Stimulated activated CD8-positive, alpha-beta memory T cell treated with anti-CD3 and anti-CD28 coated beads, Interleukin-4, amount 100 ng/mL, for 48 hours (primary cell): ENCODE results near the gene MLN.

Experiments
- DNase-seq: peaks from one replicate; pipeline ENCODE4 v3.0.0-alpha.2; 2020

MLN gene

GRCh38 chr6:33813990-33814985 lies 10.5 kb upstream of the MLN start:
- DNase-seq, result no peak

- DNase-seq, result no peak
Observed at GRCh38 chr6:33813246-33813904, 9.6 kb upstream of the MLN start.

- DNase-seq, result peak; percentile 62
Observed at GRCh38 chr6:33812669-33813068, 8.9 kb upstream of the MLN start.

- no peak for DNase-seq
Observed at GRCh38 chr6:33809594-33809993, 5.8 kb upstream of the MLN start.

- DNase-seq, result no peak
Observed at GRCh38 chr6:33808641-33809180, 4.9 kb upstream of the MLN start.

GRCh38 chr6:33807606-33808005 lies 3.8 kb upstream of the MLN start:
- DNase-seq, result no peak

- no peak for DNase-seq
Observed at GRCh38 chr6:33806841-33807240, 3.0 kb upstream of the MLN start.

GRCh38 chr6:33802186-33802958 lies 1.4 kb downstream of the MLN start:
- DNase-seq, result no peak

- DNase-seq, result no peak
Observed at GRCh38 chr6:33801611-33802010, 2.2 kb downstream of the MLN start.

GRCh38 chr6:33800248-33800969 lies 3.4 kb downstream of the MLN start:
- no peak for DNase-seq

GRCh38 chr6:33799454-33800113 lies 4.2 kb downstream of the MLN start:
- DNase-seq, result no peak

- no peak for DNase-seq
Observed at GRCh38 chr6:33798343-33798848, 5.4 kb downstream of the MLN start.

GRCh38 chr6:33797626-33798342 lies 6.0 kb downstream of the MLN start:
- DNase-seq, result no peak

GRCh38 chr6:33794910-33795623 lies 8.7 kb downstream of the MLN start:
- DNase-seq, result no peak

- no peak for DNase-seq
Observed at GRCh38 chr6:33792981-33793380, 10.8 kb downstream of the MLN start.

- DNase-seq, result no peak
Observed at GRCh38 chr6:33791620-33792019, 12.2 kb downstream of the MLN start.

- no peak for DNase-seq
Observed at GRCh38 chr6:33790910-33791309, 12.9 kb downstream of the MLN start.

GRCh38 chr6:33790379-33790778 lies 13.4 kb downstream of the MLN start:
- DNase-seq, result no peak

- DNase-seq, result no peak
Observed at GRCh38 chr6:33789550-33789895, 14.3 kb downstream of the MLN start.
